Loucy (cell line): ENCODE data around the gene ZKSCAN3.

Source experiments
- H2AFZ ChIP-seq: fragments of 200-600 bp; sonication (generic); 2 replicates; pipeline ENCODE4 v1.6.0; 2016; ENCODE audit warnings: antibody characterized with exemption, mild to moderate bottlenecking, low read length, moderate library complexity
- H3F3A ChIP-seq: fragments of 200-600 bp; 2 replicates; pipeline ENCODE4 v1.6.0; 2016; ENCODE audit warnings: antibody characterized with exemption, low read depth, mild to moderate bottlenecking
- H3K27me3 ChIP-seq: fragments of 200-600 bp; sonication (generic); 2 replicates; pipeline ENCODE4 v1.6.1; 2014; ENCODE audit warnings: low read length, mild to moderate bottlenecking; ENCODE audit not compliant: insufficient read depth, poor library complexity, severe bottlenecking
- H3K36me3 ChIP-seq: fragments of 200-600 bp; sonication (generic); 2 replicates; pipeline ENCODE4 v1.6.1; 2016; ENCODE audit warnings: low read length; ENCODE audit not compliant: insufficient read depth
- H3K4me1 ChIP-seq: fragments of 200-600 bp; sonication (generic); 2 replicates; pipeline ENCODE4 v1.5.1; 2014; ENCODE audit warnings: low read length, mild to moderate bottlenecking; ENCODE audit not compliant: insufficient read depth, poor library complexity, severe bottlenecking
- H3K4me2 ChIP-seq: fragments of 200-600 bp; sonication (generic); 2 replicates; pipeline ENCODE4 v1.6.0; 2014; ENCODE audit warnings: antibody characterized with exemption, low read length, low read depth, mild to moderate bottlenecking; ENCODE audit not compliant: poor library complexity, severe bottlenecking
- H3K4me3 ChIP-seq: fragments of 200-600 bp; sonication (generic); 2 replicates; pipeline ENCODE4 v1.5.1; 2014; ENCODE audit warnings: low read length, mild to moderate bottlenecking, mixed read lengths; ENCODE audit not compliant: poor library complexity, severe bottlenecking
- H3K79me2 ChIP-seq: fragments of 200-600 bp; sonication (generic); 2 replicates; pipeline ENCODE4 v1.6.1; 2014; ENCODE audit warnings: low read length; ENCODE audit not compliant: insufficient read depth
- H3K9ac ChIP-seq: fragments of 200-600 bp; sonication (generic); 2 replicates; pipeline ENCODE4 v1.6.0; 2014; ENCODE audit warnings: mild to moderate bottlenecking, low read depth, low read length, moderate library complexity; ENCODE audit not compliant: poor library complexity, severe bottlenecking
- H3K9me2 ChIP-seq: fragments of 200-600 bp; sonication (generic); replicated peaks from 2 replicates; pipeline ENCODE4 v1.6.1; 2016; ENCODE audit warnings: low read depth, low read length, mixed read lengths
- H3K9me3 ChIP-seq: fragments of 200-600 bp; sonication (generic); 2 replicates; pipeline ENCODE4 v1.6.1; 2014; ENCODE audit warnings: mild to moderate bottlenecking, antibody characterized with exemption, low read length, low read depth; ENCODE audit not compliant: insufficient read depth
- H4K20me1 ChIP-seq: fragments of 200-600 bp; sonication (generic); 2 replicates; pipeline ENCODE4 v1.6.0; 2014; ENCODE audit warnings: antibody characterized with exemption, low read length, mild to moderate bottlenecking; ENCODE audit not compliant: insufficient read depth, poor library complexity, severe bottlenecking
- CTCF ChIP-seq: fragments of 200-600 bp; sonication (generic); conservative IDR thresholded peaks from 2 replicates; pipeline ENCODE4 v1.5.1; 2014; ENCODE audit warnings: mild to moderate bottlenecking, antibody characterized with exemption, low read length
- EZH2phosphoT487 ChIP-seq: fragments of 200-600 bp; IDR thresholded peaks from 2 replicates; pipeline ENCODE4 v1.6.1; 2018; ENCODE audit warnings: antibody characterized with exemption, mild to moderate bottlenecking, moderate library complexity, borderline replicate concordance

ZKSCAN3 gene

GRCh38 chr6:28390688-28391087 lies 40.9 kb downstream of the ZKSCAN3 start:
- no peak overlapping the region for H3K4me2 ChIP-seq
- no peaks in the 10 kb centered on the region for H3K9me3 ChIP-seq
- H2AFZ ChIP-seq = no peak overlapping the region
- no peaks in the 10 kb centered on the region for H3K4me1 ChIP-seq
- H3K27me3 ChIP-seq = peaks cover 1% of the 10 kb centered on the region
- no peaks in the 10 kb centered on the region for H3K9me2 ChIP-seq
- H4K20me1 ChIP-seq = no peaks in the 10 kb centered on the region
- no peak overlapping the region for H3K4me3 ChIP-seq
- no peaks in the 10 kb centered on the region for H3K79me2 ChIP-seq
- H3F3A ChIP-seq = no peaks in the 10 kb centered on the region
- H3K36me3 ChIP-seq = no peaks in the 10 kb centered on the region
- no peak overlapping the region for H3K9ac ChIP-seq
- TF ChIP-seq EZH2phosphoT487 (no peak), CTCF (no peak)

- TF ChIP-seq CTCF = peak; percentile 58
- no peak for TF ChIP-seq EZH2phosphoT487
- Histone ChIP-seq H3K4me1 (no peaks in the 10 kb centered on the region), H4K20me1 (no peaks in the 10 kb centered on the region), H3K27me3 (no peaks in the 10 kb centered on the region), H3K9me3 (no peaks in the 10 kb centered on the region), H3K9me2 (no peaks in the 10 kb centered on the region), H3F3A (no peaks in the 10 kb centered on the region), H3K4me3 (no peak overlapping the region), H3K79me2 (no peaks in the 10 kb centered on the region), H3K4me2 (no peak overlapping the region), H3K36me3 (no peaks in the 10 kb centered on the region), H2AFZ (no peak overlapping the region), H3K9ac (no peak overlapping the region)
These were observed 44.3 kb downstream of the ZKSCAN3 start for GRCh38 chr6:28393912-28394662.

- H3K9me2 ChIP-seq = no peaks in the 10 kb centered on the region; the same call in 1 of the 2 replicates
- no peak for TF ChIP-seq CTCF
- no peak for TF ChIP-seq EZH2phosphoT487
- H3K4me1 ChIP-seq = no peaks in the 10 kb centered on the region
- no peaks in the 10 kb centered on the region for H3K79me2 ChIP-seq
- no peak overlapping the region for H3K9ac ChIP-seq
- no peak overlapping the region for H3K4me3 ChIP-seq
- H3K27me3 ChIP-seq = no peaks in the 10 kb centered on the region
- H3K4me2 ChIP-seq = no peak overlapping the region
- no peak overlapping the region for H2AFZ ChIP-seq
- H3K9me3 ChIP-seq = no peaks in the 10 kb centered on the region
- no peaks in the 10 kb centered on the region for H3F3A ChIP-seq
- no peaks in the 10 kb centered on the region for H3K36me3 ChIP-seq
- H4K20me1 ChIP-seq = no peaks in the 10 kb centered on the region
These were observed 46.2 kb downstream of the ZKSCAN3 start for GRCh38 chr6:28395918-28396317.
